ENCODE data around the gene KIF13A. TPM values are rescaled to one million over a fixed set of nuclear protein-coding genes. Genes with fewer than 3 reads are reported as not detected.
"Not testable (repeated sequence)": the region's sequence is repeated elsewhere in the genome, so short reads cannot be mapped to it uniquely, and the experiment has no call there.

The KIF13A gene
- total and polyA plus RNA-seq, 10 of the 15 experiments (the other 5 are each of a cell fraction or from before 2014, with no cell fraction given): 0.02 to 0.26 (median 0.13) TPM; not detected in 2

DNA sequence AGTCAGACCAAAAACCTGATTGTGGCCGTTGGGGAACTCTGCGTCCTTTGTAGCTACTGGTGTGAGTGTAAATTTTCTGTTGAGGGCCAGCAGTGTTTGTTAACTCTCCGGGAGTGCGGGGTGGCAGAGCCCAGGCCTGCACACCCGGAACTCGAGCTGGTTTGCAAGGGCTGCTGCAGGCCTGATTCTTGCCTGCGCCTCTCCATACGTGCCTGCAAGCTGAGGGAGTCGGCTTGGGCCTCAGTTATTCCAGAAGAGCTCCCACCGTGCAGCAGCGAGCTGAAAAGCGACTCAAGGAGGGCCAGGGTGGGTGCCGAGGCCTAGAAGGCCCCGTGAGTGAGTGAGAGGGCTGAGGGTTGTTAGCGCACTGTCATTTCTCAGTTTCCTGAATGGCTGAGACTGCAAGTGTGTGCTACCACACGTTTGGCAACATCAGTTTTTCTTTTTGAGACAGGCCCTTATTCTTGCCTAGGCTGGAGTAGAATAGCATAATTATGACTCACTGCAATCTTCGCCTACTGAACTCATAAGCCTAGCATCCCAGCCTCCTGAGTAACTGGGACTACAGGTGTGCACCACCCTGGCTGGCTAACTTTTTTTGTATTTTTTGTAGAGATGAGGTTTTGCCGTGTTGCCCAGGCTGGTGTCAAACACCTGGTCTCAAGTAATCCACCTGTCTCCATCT is 33.9 kb upstream of the KIF13A start (continued):
- no peak for TF ChIP-seq CHD1 (IDR thresholded peaks at IDR 0.05; ENCODE audit: low read depth, low read length)
- TF ChIP-seq NRF1 (conservative IDR thresholded peaks at IDR 0.05; ENCODE audit: low read depth, low read length): no peak
- no peak for TF ChIP-seq PAX8 (IDR thresholded peaks at IDR 0.05)
- no peak for TF ChIP-seq EGR1 (IDR thresholded peaks at IDR 0.05; ENCODE audit: borderline replicate concordance in 1 of 2, low read depth in 2 of 2, low read length in 2 of 2)
- TF ChIP-seq LARP7 (IDR thresholded peaks at IDR 0.05): no peak
- TF ChIP-seq BCL11A (IDR thresholded peaks at IDR 0.05; ENCODE audit: low read depth, low read length): no peak
- TF ChIP-seq DPF2 (IDR thresholded peaks at IDR 0.05): no peak
- TF ChIP-seq ATF2 (IDR thresholded peaks at IDR 0.05; ENCODE audit: low read length): no peak
- TF ChIP-seq KDM1A (IDR thresholded peaks at IDR 0.05; ENCODE audit: borderline replicate concordance): no peak
- no peak for TF ChIP-seq CREB1 (IDR thresholded peaks at IDR 0.05; ENCODE audit: low read depth)

- ATAC-seq; H3K4me2 ChIP-seq (ENCODE audit: control insufficient read depth, insufficient read depth); DNase-seq (ENCODE audit: low read depth, low spot score); RAD21 ChIA-PET (ENCODE audit: unreplicated experiment); H3K9ac ChIP-seq (ENCODE audit: control insufficient read depth, insufficient read depth, low read length); in situ Hi-C loops (cut with MboI); FAIRE-seq; H4K20me1 ChIP-seq (ENCODE audit: control insufficient read depth, insufficient read depth); POLR2A ChIA-PET; H3K27me3 ChIP-seq (replicated peaks in 1 of 2; ENCODE audit: control insufficient read depth in 2 of 2, insufficient read depth in 2 of 2, low read length in 1 of 2); H3K79me2 ChIP-seq (ENCODE audit: control insufficient read depth, insufficient read depth, low read length); intact Hi-C loops (cut with micrococcal nuclease; ENCODE audit: unreplicated experiment); BruUV-seq (replicated peaks); H3K36me3 ChIP-seq (ENCODE audit: control insufficient read depth in 2 of 2, insufficient read depth in 2 of 2, low read length in 1 of 2); H3K9me3 ChIP-seq (replicated peaks; ENCODE audit: control insufficient read depth, insufficient read depth, low read length); H3K4me3 ChIP-seq; H3K4me1 ChIP-seq (ENCODE audit: control insufficient read depth, insufficient read depth, low read length); H2AFZ ChIP-seq (ENCODE audit: control insufficient read depth, low read depth, low read length); CTCF ChIA-PET; H3K27ac ChIP-seq (ENCODE audit: control insufficient read depth, insufficient read depth); SMC1A ChIA-PET (ENCODE audit: uncharacterized antibody, unreplicated experiment): not testable (repeated sequence)
- peak; percentile 34; the same call in 1 of the 2 replicates for TF ChIP-seq NFYB (IDR thresholded peaks at IDR 0.05; ENCODE audit: insufficient read depth, low read depth, low read length)
- WGBS (ENCODE audit: insufficient coverage, insufficient replicate concordance, low lambda C conversion rate, missing lambda C conversion rate): 27% methylated on average over 5 of the region's 5 CpGs
These were observed 33.1 kb upstream of the KIF13A start for GRCh38 chr6:18020545-18020944.

Data from GM12878 (cell line).